GM18517 (cell line): ENCODE results near the gene ZNF75A.

Experiments
- ATAC-seq: cut with Tn5 transposase; IDR thresholded peaks from one replicate; pipeline ENCODE4 v1.9.1; 2021; ENCODE audit warnings: mild to moderate bottlenecking, moderate library complexity; ENCODE audit not compliant: unreplicated experiment

ZNF75A gene

GRCh38 chr16:3285131-3285530, 20.2 kb upstream of the ZNF75A start:
- ATAC-seq = no peak

- no peak for ATAC-seq
These were observed 15.2 kb upstream of the ZNF75A start for GRCh38 chr16:3289998-3290673.

- no peak for ATAC-seq
These were observed 12.7 kb upstream of the ZNF75A start for GRCh38 chr16:3292604-3293003.

DNA sequence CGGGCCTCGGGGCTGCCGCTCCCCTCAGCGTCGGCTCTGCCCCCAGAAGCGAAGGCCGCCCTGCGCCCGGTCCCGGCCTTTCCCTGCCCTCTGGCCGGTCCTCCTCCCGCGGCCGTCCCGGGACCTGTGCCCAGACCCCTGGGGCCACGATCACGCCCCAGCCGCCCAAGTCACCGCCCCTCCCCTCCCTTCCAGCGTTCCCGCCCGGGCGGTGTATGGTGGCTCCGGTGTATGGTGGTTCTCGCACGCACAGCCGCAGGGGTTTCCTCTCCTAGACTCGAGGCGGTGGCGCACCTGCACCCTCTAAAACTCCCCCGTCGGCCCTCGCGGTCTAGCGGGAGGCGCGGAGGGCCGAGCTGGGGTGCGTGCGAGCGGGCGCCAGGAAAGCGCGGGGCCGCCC, 10.1 kb upstream of the ZNF75A start:
- no peak for ATAC-seq

GRCh38 chr16:3295783-3296182, 9.5 kb upstream of the ZNF75A start:
- ATAC-seq = no peak

GRCh38 chr16:3304370-3304769, 927 bp upstream of the ZNF75A start:
- ATAC-seq = no peak

- ATAC-seq = no peak
These were observed 781 bp downstream of the ZNF75A start for GRCh38 chr16:3306078-3306477.

DNA sequence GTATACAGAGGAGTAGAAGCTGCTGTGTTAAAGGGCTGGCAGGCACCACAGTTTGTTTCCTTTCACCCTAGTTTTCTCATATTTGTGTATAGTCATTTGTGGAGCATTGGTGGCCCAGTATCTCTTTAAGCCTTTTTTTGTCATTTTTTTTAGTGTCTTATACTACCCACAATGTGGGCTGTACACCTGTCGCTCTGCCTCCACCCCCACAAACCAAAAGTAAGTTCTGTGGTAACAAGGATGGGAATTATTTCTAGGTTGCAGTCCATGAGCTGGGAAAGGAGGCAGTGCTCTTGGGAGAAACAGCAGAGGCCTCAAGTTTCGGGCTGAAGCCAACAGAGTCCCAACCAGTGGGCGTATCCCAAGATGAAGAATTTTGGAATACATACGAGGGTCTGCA, 6.2 kb downstream of the ZNF75A start:
- no peak for ATAC-seq

- ATAC-seq = no peak
These were observed 12.2 kb downstream of the ZNF75A start for GRCh38 chr16:3317315-3317999.

DNA sequence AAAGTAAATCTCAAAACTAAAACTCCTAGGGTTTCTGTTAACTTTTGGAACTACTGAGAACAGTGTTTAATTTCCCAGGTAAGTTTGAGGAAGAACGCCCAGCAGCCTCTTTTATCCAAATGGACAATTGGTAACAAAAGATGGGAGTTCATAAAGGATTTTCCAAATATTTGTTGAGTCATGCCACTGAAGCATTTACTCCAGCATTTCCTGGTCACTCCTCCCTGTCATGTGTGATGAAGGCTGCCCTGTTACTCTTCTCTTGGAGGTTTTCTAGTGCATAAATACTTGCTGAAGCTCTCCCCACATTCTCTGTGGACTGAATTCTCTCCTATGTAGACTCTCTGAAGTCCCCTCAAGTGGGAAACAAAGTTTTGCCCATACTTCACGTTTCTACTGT, 16.5 kb downstream of the ZNF75A start:
- ATAC-seq = no peak

DNA sequence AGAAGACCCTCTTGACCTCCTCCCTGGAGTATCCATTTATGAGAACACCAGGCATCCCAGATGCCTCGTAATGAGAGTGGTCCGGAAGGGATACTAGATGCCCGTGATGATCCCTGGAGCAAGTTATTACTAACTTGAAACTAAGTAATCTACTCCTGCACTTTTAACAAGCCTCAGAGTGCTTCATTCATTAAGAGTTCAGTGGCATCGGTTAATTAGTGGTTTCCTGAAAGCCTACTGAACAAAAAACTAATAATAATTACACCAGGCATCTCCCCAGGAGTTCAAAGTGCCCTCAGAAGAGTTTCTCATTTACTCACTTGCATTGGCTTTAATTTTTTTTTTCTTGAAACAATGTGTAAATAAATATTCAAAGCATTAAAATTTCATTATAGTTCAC, 22.2 kb downstream of the ZNF75A start:
- ATAC-seq = no peak

- ATAC-seq = no peak
These were observed 22.8 kb downstream of the ZNF75A start for GRCh38 chr16:3328104-3328503.

DNA sequence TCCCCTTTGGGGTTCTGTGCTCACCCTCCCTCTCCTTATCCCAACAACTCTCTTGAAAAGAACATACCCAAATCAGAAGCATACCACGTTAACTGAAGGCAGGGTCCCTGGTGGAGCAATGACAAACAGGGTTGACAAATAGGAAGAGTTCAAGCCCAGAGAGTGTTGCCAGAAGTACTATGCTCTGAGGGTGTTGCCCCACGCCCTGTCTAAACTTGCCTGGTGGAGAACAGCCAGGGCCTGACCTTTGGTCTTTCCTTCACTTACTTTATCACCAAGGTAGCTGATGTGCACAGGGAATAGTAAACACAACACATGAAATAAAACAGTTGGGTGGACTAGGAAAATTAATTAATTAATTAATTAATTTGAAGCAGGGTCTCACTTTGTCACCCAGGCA, 23.3 kb downstream of the ZNF75A start:
- ATAC-seq = no peak

- no peak for ATAC-seq
These were observed 40.7 kb downstream of the ZNF75A start for GRCh38 chr16:3346041-3346440.

DNA sequence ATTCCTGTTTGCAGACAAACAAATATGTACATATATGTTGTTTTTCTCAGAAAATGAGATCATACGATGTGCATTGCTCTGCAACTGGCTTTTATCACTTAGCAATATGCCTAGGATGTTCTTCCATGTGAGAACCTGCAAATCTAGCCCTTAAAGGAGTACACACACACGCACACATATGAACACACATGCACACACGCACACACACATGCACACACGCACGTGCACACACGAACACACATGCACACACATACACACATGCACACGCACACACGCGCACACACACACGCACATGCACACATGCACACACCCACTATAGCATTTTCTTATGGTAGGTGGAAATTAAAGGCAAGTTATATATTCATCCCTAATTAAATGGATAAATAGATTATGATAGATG, 42.3 kb downstream of the ZNF75A start:
- ATAC-seq = no peak

DNA sequence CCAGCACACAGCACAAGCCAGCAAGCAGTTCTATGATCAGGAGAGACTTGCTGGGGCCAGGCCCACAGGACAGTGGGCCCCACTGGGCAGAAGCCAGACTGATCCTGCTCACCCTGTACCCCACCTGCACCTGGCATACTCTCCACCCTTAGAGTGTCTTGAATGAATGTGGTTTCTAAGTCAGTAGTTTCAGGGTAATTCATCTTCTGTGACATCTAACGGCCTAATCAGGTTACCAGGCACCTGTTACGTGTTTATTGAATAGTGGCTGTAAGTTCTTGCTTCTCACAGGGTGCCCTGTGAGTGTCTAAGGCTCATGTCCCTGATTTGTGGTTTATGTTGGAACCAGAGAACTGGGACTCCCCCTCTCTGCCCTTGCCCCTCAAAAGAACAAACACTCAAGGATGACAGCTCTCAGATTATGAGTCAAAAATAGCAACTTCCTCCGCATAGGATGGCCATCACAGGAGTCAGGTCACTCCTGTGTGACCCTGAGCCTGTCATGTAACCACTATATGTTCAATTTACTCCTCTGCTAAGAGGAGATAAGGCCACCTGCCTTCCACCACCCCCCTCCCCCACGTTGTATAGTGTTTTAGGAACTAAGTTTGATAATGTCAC, 43.4 kb downstream of the ZNF75A start:
- no peak for ATAC-seq

DNA sequence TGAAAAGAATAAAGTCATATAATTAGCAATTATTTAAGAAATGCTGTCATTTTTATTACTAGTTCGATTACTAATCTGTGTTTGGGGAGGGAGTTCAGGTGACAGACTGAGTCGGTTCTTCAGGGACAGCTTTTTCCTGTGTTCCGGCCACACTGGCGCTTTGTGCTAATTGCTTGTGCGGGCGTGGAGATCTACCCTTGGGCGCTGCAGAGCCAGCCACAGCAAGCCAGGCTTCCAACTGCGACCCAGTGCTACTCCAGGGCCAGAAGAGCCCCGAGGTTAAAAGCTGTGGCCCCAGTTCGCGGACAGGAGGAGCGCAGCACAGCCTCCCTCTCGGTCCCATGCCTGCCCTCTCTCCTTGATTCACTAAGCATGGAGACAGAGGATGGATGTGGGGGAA, 43.9 kb downstream of the ZNF75A start:
- no peak for ATAC-seq

DNA sequence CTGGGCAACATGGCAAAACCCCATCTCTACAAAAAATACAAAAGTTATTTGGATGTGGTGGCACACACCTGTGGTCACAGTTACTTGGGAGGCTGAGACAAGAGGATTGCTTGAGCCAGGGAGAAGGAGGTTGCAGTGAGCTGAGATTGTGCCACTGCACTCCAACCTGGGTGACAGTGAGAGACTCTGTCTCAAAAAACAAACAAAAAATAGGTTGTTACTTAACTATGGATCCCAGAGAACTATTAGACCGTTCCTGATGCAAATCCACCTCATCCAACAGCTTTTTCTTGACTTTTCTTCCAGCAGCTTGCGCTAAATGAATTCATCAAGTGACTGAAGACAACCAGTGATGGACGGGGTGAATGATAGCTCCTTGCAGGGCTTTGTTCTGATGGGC, 50.3 kb downstream of the ZNF75A start, which contains the start of gene OR2C1:
OR2C1 (plus strand) TSS at position 301 of the 400 bp plus-strand sequence; CDS start at position 353, 52 bp downstream.
- ATAC-seq = no peak

DNA sequence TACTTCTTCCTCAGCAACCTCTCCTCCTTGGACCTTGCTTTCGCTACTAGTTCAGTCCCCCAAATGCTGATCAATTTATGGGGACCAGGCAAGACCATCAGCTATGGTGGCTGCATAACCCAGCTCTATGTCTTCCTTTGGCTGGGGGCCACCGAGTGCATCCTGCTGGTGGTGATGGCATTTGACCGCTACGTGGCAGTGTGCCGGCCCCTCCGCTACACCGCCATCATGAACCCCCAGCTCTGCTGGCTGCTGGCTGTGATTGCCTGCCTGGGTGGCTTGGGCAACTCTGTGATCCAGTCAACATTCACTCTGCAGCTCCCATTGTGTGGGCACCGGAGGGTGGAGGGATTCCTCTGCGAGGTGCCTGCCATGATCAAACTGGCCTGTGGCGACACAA, 50.8 kb downstream of the ZNF75A start:
- no peak for ATAC-seq

- ATAC-seq = no peak
These were observed 53.6 kb downstream of the ZNF75A start for GRCh38 chr16:3358871-3359270.

DNA sequence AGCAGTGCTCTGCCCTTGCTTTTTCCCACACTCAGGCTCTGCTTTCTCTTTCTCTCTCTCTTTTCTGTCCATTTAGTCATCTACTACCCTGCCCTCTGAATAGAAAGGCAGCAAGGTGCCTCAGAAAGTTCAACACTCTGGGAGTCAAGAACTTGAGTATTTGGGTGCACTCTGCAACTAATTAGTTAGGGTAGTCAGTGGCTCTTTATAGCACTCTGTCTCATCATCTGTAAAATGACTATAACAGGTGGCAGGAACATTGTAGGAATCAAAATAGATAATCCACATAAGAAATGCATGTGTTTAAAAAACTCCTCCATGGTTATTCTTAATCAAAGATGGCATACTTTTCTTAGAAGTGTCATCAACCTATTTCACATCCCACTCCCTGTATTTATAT, 57.6 kb downstream of the ZNF75A start:
- no peak for ATAC-seq

DNA sequence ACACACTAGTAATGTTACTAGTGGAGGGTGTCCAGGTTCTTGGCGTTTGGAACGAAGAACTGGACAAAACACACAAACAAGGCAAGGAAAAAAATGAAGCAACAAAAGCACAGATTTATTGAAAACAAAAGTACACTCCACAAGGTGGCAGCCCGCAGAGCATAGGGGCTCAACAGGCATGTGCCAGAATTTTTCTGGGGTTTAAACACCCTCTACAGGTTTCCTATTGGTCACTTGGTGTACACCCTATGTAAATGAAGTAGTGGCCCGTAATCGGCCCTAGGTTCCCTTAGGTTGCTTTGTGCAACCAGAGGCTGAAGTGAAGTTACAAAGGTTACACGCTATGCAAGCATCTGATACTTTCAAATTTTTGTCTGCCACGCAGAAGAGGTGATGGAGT, 58.5 kb downstream of the ZNF75A start:
- no peak for ATAC-seq
